DLD1 (cell line): ENCODE measurements around the gene SEC22A.
"Not testable (repeated sequence)": the region's sequence is repeated elsewhere in the genome, so short reads cannot be mapped to it uniquely, and the experiment has no call there.

Source experiments
- in situ Hi-C: cut with HindIII; loops from 2 replicates; pipeline ENCODE4 v1.10.0; 2017; ENCODE audit warnings: low sequenced_read_pairs

SEC22A gene

DNA sequence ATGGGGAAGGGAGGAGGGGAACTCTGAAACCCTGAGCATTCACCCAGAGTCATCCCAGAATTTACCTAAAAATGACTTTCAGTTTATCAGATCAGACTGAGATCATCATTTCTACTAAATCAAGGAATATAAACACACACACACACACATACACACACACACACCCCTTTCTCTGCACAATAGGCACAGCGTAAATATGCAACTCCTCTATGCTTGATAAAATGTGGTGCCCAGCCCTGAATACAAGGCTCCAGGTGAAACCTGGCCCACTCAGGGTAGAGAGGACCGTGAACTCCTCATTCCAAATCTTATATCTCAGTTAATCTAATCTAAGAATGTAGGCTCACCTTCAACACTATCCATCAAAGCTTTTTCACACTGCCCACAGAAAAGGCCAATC lies 31.8 kb upstream of the SEC22A start:
- in situ Hi-C loops = no loop called here

DNA sequence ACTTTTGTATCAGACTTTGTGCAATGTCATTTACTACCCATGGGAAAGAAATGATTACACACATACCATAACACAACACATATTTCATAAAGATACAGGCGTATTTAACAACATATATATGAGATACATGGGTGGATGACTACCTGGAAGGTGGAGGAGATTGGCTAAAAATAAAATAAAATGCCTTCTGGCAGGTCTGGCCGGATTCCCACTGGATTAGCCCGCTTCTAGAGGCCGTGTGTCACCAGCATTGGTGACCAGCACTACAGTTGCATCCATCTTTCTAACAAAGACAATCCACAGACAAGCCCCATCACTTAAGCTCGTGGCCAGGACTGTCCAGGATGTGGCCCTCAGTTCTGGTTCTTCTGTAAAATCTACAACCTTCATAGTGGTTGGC lies 21.0 kb upstream of the SEC22A start:
- in situ Hi-C loops = no loop called here

DNA sequence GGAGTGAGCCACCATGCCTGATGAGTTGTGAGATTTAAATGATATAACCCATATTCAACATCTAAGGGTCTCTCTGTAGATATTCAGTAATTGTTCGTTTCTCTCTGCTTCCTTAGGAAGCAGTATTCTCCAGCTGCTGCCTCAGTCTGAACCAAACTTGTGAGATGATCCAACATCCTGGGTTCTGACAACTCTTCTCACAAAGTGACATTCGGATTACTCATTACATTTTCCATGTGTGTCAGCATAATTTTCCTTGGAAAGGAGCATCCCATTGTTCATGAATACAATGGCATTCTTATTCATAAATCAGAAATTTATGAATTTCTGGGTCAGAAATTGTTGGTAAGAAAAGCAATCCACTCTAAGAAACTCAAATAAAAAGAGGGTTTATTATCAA lies 15.0 kb upstream of the SEC22A start:
- in situ Hi-C loops = no loop called here

DNA sequence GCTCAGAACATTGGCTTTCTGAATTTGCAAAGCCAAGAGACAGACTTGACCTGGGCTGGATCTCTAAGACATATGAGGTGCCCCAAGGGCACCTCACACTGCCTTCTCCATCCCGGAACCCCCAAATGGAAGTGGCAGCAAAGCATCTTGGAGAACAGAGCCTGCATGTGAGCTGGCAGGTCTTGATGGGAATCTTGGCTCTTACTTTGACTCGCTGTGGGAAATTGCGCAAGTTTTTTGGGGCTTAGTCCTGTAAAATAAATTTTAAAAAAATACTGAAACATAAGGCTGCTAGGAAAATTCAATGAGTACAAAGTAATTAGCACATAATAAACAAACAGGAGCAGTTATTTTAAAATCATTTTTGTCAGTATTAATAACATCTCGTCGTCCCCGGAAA lies 13.7 kb upstream of the SEC22A start:
- in situ Hi-C loops = no loop called here

DNA sequence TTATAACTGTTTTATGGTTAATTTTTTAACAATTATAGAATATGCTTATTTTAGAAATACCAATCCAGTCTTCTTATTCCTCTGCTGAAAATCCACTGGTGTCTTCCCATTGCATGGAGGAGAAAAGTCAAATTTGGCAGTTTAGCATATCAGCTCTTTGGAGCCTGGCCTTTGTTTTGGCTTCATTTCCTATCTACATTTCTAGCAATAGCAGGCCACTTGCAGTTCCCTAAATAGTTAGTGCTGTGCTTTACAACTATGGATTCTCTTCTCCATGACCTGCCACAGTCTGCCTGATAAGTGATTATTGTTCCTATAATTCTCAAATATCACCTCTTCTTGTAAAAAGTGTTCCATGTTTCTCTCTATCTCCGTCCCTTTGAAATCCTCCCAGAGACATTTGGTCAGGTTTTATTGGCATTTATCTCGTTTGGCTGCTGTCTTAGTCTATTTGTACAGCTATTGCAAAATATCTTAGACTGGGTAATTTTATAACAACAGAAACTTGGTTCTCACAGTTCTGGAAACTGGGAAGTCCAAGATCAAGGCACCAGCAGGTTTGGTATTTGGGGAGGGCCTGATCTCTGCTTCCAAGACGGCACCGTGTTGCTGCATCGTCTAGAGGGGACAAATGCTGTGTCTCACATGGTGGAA lies 8.2 kb upstream of the SEC22A start:
- in situ Hi-C loops = no loop called here

DNA sequence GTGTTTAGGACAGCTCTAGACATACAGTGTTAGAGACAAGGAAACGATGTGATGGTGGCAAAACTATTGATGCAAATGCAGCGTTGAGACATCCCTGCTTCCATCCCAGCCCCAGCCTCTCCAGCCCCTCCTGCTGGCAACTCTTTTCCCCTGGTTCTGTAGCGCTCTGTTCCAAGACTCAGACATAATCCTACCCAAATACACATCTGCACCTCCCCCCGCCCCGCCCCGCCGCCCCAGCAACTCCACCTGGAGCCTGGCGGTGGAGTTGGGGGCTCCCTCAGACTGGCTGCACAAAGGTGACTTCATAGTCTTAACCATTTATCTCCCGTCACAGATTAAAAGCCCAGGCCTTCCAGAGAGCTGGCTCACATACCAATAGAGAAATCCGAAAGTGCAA lies 7.2 kb upstream of the SEC22A start:
- in situ Hi-C loops = no loop called here

DNA sequence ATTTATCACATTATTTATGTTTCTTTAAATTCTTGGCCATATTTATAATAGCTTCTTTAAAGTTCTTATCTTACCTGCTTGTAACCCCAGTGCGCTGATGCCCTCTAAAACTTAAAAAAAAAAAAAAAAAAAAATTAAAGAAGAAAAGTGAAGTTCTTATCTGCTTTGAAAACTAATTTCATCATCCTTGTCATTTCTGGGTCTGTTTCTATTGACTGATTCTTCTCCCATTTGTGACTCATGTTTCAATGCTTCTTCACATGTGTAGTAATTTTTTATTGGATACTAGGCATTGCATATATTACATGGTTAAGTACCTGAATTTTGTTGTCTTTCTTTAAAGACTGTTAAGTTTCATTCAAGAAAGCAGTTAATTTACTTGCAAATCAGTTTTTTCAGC lies 3.4 kb upstream of the SEC22A start:
- in situ Hi-C loops = no loop called here

DNA sequence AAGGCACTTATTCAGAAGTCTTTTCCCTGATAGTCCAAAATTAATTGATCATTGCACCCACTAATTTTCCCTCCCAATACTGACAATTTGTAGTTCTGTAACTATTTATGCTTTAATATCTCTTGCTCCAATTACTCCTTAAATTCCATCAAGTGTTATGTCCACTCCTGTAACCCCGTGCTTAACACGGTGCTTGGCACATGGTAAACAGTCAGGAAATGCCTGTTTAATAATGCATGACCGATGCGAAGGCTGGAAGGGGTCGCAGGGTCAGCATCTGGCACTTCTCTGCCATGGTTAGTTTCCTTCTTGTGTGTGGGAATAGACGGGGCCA lies 553 bp upstream of the SEC22A start:
- in situ Hi-C loops = no loop called here

DNA sequence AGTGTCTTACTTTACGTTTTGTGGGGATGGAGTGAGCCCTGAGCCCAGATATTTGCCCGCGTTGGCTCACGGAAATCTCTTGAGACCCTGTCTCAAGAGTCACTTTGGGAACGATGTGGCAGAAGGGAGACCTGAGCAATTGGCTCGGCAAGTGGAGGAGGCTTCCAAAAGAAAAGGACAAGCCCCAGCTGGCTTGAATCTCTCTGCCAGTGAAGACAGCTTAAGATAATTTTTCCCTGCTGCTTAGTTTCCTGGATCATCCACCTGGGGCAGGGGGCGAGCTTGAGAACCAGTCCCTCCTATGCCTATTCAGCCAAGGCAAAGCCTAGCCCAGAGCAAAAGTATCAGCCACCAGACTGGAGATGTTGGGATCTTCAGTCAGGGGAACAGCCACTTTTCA lies 708 bp downstream of the SEC22A start:
- in situ Hi-C loops = no loop called here

DNA sequence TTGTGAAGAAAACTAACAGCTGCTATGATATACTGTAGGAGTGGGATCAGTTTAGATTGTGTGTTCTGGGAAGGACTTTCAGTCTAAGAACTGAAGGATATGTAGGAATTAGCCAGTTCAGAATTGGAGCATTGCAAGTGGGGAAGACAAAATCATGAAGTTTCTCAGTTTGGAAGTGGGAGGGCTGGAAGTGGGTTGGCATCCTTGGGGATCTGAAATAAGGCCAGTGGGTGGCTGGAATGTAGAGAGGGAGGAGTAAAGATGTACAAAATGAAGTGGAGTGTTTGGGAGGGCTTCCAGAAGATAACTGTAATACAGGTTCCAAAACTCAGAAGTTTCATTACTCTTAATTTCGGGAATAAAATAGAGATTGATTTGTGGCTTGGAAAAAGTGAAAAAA lies 17.2 kb downstream of the SEC22A start:
- in situ Hi-C loops = no loop called here

DNA sequence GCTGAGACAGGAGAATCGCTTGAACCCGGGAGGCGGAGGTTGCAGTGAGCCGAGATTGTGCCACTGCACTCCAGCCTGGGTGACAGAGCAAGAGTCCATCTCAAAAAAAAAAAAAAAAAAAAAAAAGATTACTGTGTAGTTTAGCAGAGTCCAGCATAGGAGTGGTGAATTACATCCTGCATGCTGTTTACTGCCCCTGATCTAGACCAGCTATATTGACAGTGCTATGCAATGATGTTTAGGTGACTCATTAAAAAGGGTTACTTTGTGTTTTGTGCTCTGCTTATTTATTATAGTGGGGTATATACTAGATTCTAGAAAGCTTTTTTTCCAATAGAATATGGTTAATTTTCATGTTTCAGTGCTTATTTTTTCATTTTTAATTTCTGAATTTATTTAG lies 19.6 kb downstream of the SEC22A start:
- in situ Hi-C loops = not testable (repeated sequence)

DNA sequence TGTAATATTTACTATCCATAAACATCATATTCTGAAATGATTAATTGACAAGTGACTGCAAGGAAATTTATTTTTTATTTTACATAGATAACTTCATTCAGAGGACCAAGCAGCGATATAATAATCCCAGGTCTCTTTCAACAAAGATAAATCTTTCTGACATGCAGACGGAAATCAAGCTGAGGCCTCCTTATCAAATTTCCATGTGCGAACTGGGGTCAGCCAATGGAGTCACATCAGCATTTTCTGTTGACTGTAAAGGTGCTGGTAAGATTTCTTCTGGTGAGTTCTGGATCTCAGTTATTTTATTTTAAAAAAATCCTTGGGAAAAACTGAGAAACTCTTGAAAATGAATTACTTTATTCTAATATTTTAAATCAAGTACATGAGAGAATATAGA lies 23.3 kb downstream of the SEC22A start:
- in situ Hi-C loops = no loop called here

DNA sequence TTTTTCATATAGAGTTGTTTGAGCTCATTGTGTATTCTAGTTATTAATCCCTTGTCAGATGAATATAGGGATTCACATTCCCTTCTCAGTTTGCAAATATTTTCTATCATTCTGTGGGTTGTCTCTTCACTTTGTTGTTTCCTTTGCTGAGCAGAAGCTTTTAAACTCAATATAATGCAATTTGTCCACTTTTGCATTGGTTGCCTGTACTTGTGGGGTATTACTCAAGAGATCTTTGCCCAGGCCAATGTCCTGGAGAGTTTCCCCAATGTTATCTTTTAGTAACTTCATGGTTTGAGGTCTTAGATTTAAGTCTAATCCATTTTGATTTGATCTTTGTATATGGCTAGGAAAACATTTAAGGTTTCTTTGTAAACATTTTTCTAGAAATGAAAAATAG lies 24.8 kb downstream of the SEC22A start:
- in situ Hi-C loops = no loop called here

DNA sequence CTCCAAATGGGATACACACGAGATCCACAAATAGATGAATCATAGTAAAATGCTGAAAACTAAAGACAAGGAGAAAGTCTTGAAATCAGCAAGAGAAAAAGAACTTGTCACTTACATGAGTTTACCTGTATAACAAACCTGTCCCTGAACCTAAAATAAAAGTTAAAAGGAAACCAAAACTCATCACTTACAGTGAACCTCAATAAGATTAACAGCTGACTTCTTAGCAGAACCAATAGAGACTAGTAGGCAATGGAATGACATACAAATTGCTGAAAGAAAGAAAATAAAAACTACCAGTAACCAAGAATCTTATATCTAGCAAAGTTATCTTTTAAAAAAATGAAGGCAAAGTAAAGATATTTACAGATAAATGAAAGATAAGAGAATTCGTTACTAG lies 27.4 kb downstream of the SEC22A start:
- in situ Hi-C loops = no loop called here

DNA sequence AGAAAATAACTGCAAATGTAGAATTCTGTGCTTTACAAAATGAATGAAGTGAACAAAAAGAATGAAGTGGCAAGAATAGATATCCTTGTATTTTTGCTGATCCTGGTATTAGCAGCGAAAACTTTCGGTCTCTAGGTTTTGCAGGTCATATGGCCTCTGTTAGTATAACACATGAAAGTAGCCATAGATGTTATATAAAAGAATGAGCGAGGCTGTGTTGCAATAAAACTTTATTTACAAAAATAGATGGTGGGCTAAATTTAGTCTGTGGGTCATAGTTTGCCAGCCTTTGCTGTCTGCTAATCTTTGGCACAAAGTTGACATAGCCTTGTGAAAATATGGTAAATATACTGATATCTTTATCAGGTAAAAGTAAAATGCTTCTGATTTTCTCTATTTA lies 35.2 kb downstream of the SEC22A start:
- in situ Hi-C loops = no loop called here

DNA sequence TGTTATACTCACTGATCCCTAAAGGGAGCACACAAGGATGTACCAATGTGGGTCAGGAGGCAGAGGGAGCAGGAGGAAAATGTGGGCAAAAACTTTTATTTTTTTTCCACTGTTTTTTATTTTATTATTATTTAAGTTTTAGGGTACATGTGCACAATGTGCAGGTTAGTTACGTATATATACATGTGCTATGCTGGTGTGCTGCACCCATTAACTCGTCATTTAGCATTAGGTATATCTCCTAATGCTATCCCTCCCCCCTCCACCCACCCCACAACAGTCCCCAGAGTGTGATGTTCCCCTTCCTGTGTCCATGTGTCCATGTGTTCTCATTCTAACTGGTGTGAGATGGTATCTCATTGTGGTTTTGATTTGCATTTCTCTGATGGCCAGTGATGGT lies 37.4 kb downstream of the SEC22A start:
- in situ Hi-C loops = not testable (repeated sequence)

DNA sequence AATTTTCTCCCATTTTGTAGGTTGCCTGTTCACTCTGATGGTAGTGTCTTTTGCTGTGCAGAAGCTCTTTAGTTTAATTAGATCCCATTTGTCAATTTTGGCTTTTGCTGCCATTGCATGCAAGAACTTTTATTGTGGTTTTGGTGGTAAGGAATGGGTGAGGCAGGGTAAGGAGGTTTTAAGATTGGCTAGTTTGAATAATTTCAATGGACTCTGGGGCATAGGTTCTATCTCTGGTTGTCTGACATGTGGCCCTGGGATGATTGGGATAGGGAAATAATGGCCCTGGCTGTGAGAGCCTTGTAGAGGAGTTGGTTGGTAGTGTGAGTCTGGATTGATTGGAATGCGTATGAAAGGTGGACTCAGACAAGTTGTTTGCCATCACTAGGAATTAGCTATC lies 38.0 kb downstream of the SEC22A start:
- in situ Hi-C loops = no loop called here

DNA sequence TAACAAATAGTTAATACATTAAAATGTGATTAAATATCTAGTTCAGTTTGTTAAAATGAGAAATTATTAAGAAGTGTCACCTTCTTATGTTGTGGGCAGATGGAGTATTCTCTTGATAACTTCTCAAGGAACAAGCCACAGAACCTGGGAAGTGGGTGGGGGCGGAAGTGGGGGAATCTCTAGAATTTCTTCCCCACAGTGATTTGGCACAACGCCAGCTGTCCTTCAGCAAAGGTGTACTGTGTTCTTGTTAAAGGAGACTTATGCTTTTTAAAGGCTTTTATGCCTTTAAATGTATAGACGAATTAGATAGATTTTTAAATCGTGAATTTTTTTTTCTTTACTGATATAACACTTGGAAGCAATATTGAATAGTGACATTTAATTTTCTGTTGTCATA lies 42.4 kb downstream of the SEC22A start:
- in situ Hi-C loops = no loop called here

DNA sequence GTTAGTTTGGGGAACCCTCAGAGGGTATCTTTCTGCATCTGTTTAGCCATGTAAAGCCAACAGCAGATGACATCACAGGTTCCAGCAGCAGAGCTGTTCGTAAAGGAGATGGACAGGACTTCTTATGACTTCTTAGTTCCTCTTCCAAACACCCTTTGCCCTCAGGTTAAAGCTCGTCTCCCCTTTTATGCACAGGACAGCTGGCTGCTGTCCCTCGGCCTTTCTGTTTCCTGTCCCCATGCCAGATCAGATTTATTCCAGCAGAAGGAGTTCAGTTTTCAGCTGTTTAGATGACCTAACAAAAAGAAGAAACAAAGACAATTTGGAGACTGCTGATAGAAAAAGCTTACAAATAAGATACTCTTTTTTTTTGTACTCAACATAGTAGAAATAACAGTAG lies 45.1 kb downstream of the SEC22A start:
- in situ Hi-C loops = no loop called here

DNA sequence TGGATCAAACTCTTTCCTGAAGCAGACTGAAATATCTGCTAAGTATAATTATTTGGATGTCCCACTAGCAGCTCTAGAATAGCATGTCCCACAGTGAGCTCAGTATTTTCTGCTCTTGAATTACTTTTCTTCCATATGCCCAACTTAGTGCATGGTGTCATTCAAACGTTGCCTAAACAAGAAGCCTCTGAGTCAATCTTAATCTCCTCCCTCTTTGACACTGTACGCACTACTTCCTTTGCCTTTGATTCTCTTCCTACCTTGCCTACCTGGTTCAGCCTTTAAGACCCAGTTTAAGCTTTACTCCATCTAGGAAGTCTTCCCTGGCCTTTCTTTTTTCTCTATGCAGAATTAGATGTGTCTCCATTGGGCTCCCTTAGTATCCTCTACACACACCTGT lies 54.5 kb downstream of the SEC22A start:
- in situ Hi-C loops = no loop called here

DNA sequence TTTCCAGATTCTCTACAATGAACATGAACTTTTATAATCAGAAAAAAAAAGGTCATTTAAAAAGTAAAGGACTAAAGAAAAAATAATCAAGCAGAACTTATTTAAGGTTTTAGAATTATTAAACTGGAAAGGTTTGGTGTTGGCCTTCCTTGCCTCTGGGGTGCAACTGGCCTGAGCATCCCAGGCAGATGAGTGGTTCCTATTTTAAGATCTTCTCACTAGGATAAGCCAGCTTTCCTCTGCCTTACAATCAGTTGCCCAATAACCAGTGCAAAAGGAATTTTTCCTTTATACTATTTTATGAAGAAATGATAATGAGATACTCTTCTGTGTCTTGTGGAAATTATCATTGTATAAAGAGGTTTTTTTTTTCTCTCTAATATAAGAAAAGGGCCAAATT lies 56.6 kb downstream of the SEC22A start:
- in situ Hi-C loops = no loop called here

DNA sequence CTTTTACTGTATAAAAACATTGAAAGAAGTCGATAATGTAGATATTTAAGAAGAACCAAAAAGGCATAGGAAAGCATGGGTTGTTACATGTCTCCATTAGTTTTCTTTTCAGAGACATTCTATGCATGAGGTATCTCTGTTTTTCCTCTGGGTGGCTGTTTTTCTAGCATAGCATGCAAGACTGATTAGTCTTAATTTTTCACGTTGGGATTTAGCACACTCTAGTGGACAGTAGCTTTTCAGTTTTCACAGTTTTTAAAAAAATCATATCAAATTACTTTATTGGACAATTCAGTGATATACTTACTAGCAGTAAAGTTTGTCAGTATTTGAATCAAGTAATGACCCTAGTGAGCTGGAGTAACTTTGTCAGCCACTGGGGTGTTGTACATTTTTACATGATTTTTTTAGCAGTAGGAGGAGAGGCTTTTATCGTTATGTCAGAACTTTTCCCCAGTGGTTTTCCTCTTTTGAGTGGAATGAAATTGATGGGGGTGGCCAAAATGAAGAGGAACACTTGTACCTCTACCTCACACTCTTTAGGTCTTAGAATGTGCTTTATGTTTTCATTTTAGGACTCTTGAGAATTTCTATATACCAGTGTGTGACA lies 57.2 kb downstream of the SEC22A start:
- in situ Hi-C loops = no loop called here

DNA sequence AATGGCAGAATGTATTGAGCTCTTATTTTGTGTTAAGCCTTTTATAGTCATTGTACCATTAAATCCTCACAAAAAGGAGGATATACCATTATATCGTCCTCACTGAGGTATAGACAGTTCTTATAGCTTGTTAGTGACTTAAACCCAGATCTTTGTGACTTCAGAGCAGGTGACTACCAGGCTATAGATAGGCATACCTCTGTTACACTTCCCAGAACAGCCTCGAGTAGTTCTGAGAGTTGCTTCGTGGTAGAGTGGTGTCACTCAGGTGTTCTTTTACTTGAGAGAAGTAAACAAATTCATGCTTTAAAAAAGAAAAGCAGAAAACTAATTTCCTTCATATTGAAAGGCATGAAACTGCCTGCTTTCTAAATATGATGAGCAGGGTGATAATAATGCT lies 59.9 kb downstream of the SEC22A start:
- in situ Hi-C loops = no loop called here
